D721Med (cell line): ENCODE results near the gene CDCA3.

Experiments
- DNase-seq: peaks from one replicate; pipeline ENCODE4 v3.0.0; 2011; ENCODE audit warnings: low spot score; ENCODE audit not compliant: insufficient read length
- FAIRE-seq: peaks from 2 replicates; lab custom pipeline; 2011; peaks lifted over from hg19 to GRCh38; lab: Jason Lieb, UNC
- CTCF ChIP-seq: IDR thresholded peaks from 2 replicates; pipeline ENCODE4 v1.5.1; 2012; ENCODE audit warnings: mild to moderate bottlenecking, control low read depth; ENCODE audit not compliant: insufficient read depth; ENCODE audit errors: missing control alignments

The CDCA3 gene

GRCh38 chr12:6834873-6835272, 16.2 kb downstream of the CDCA3 start:
- no peak for TF ChIP-seq CTCF
- FAIRE-seq: no peak
- no peak for DNase-seq

- peak; percentile 63 for FAIRE-seq
- no peak for DNase-seq
- TF ChIP-seq CTCF: no peak
Measured at GRCh38 chr12:6834254-6834653, 16.8 kb downstream of the CDCA3 start.

GRCh38 chr12:6833189-6833890, 17.7 kb downstream of the CDCA3 start:
- TF ChIP-seq CTCF: no peak
- DNase-seq (no peak), FAIRE-seq (no peak)

GRCh38 chr12:6832125-6832524, 19.0 kb downstream of the CDCA3 start:
- no peak for FAIRE-seq
- no peak for TF ChIP-seq CTCF
- no peak for DNase-seq

GRCh38 chr12:6831450-6831995, 19.6 kb downstream of the CDCA3 start:
- FAIRE-seq: no peak
- no peak for TF ChIP-seq CTCF
- DNase-seq: no peak

GRCh38 chr12:6830999-6831398, 20.1 kb downstream of the CDCA3 start:
- TF ChIP-seq CTCF: no peak
- no peak for FAIRE-seq
- no peak for DNase-seq

- FAIRE-seq (no peak), DNase-seq (no peak)
- no peak for TF ChIP-seq CTCF
Measured at GRCh38 chr12:6830286-6830890, 20.7 kb downstream of the CDCA3 start.
